IgD-negative memory B cell (primary cell): Measurements from ENCODE around the gene GPR137B. TPM values are rescaled to one million over a fixed set of nuclear protein-coding genes. Genes with fewer than 3 reads are reported as not detected.

Source experiments
- H3K27ac Mint-ChIP-seq, 3 donors: one replicate each; pipeline ENCODE4 v1.8.0; 2020 to 2022; ENCODE audit warnings: mild to moderate bottlenecking in 3 of 3, mixed read lengths in 3 of 3, moderate library complexity in 1 of 3
- H3K27me3 Mint-ChIP-seq: one replicate; pipeline ENCODE4 v1.8.0; 2021; ENCODE audit warnings: mixed read lengths
- H3K36me3 Mint-ChIP-seq: one replicate; pipeline ENCODE4 v1.8.0; 2020; ENCODE audit warnings: mild to moderate bottlenecking, mixed read lengths
- H3K4me1 Mint-ChIP-seq, 3 donors: one replicate each; pipeline ENCODE4 v1.8.0; 2020 to 2022; ENCODE audit warnings: mixed read lengths in 3 of 3, mild to moderate bottlenecking in 1 of 3
- H3K4me3 Mint-ChIP-seq, 4 donors: one replicate each; pipeline ENCODE4 v1.8.0; 2020 to 2022; ENCODE audit warnings: mild to moderate bottlenecking in 4 of 4, mixed read lengths in 4 of 4, moderate library complexity in 3 of 4
- H3K9me3 Mint-ChIP-seq, 3 donors: one replicate each; pipeline ENCODE4 v1.8.0; 2020 to 2021; ENCODE audit warnings: mixed read lengths in 3 of 3, mild to moderate bottlenecking in 1 of 3
- polyA plus RNA-seq: library from polyadenylated mRNA; unstranded; fragments of 300-500 nt; fragmentation: Illumina TruSeq; gene quantifications from one replicate; pipeline ENCODE4 v1.2.3, GENCODE V29; 2021

The GPR137B gene
- polyA plus RNA-seq, 1 donor from 2014 or later, result 1.9 TPM

DNA sequence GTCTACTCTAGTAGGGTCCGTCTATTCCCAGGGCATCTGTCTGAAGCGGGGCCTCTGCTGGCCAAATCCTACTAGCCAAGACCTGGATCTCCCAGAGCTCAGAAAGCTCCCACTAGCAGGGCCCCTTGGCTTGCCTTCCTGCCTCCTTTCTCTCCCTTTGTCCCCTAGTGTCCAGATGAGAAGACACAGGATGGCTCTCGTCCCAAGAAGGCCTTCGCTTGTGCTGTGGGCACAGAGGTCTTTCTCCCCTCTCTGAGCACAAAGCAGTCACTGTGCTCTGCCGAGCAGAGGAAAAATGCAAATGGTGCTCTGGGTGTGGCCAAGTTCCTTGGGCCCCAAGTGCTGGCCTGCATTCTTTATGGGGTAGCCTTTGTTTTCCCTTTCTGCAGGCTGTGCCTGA lies 13.0 kb upstream of the GPR137B start:
- Mint-ChIP-seq H3K9me3 (peaks cover 0 to 2% (median 0%) of the 10 kb centered on the region in 3 donors), H3K4me3 (peak overlapping the region in 1 of 4 donors; percentile 55), H3K4me1 (peaks cover 0 to 4% (median 3%) of the 10 kb centered on the region in 3 donors), H3K36me3 (peaks cover 3% of the 10 kb centered on the region), H3K27me3 (peaks cover 8% of the 10 kb centered on the region), H3K27ac (no peak overlapping the region)

GRCh38 chr1:236130372-236130771 lies 12.0 kb upstream of the GPR137B start:
- Mint-ChIP-seq H3K9me3 (peaks cover 0 to 6% (median 0%) of the 10 kb centered on the region in 3 donors), H3K27me3 (peaks cover 14% of the 10 kb centered on the region)

DNA sequence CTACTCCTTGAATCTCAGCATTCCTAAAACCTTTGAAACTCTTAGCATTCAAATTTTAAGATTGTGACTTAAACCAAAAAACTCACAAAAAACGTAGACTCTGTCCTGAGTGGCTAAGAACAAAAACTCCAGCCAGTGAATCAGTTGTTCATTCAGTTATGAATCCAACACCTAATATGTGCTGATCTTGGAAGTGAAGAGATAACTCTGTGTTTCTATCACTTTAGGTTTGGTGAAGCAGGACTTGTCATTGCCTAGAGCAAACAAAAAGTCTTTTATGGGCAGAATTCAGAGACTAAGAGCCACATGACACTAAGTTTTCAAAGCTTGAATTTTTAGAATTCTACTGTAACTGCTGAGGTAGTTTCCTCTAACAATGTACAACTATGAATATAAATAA lies 10.4 kb upstream of the GPR137B start:
- Mint-ChIP-seq H3K27me3 (peaks cover 11% of the 10 kb centered on the region), H3K36me3 (peaks cover 3% of the 10 kb centered on the region)

More at GRCh38 chr1:236130372-236130771, 12.0 kb upstream of the GPR137B start:
- H3K4me3 Mint-ChIP-seq, result peak overlapping the region in 1 of 4 donors; percentile 32
- peaks cover 3% of the 10 kb centered on the region for H3K36me3 Mint-ChIP-seq
- H3K4me1 Mint-ChIP-seq, result peaks cover 0 to 4% (median 3%) of the 10 kb centered on the region in 3 donors
- no peak overlapping the region for H3K27ac Mint-ChIP-seq

GRCh38 chr1:236132420-236133046 lies 9.8 kb upstream of the GPR137B start:
- Mint-ChIP-seq H3K4me3 (no peak overlapping the region), H3K4me1 (peaks cover 0 to 4% (median 3%) of the 10 kb centered on the region in 3 donors), H3K36me3 (peaks cover 3% of the 10 kb centered on the region), H3K27me3 (peaks cover 11% of the 10 kb centered on the region), H3K27ac (no peak overlapping the region), H3K9me3 (peaks cover 0 to 6% (median 2%) of the 10 kb centered on the region in 3 donors)

More for the DNA sequence above, 10.4 kb upstream of the GPR137B start:
- Mint-ChIP-seq H3K9me3 (peaks cover 0 to 6% (median 2%) of the 10 kb centered on the region in 3 donors), H3K4me1 (peaks cover 0 to 4% (median 3%) of the 10 kb centered on the region in 3 donors), H3K27ac (no peak overlapping the region), H3K4me3 (no peak overlapping the region)

GRCh38 chr1:236133339-236133738 lies 9.0 kb upstream of the GPR137B start:
- Mint-ChIP-seq H3K4me1 (peaks cover 0 to 4% (median 3%) of the 10 kb centered on the region in 3 donors), H3K4me3 (peak overlapping the region in 1 of 4 donors; percentile 17), H3K27ac (no peak overlapping the region), H3K27me3 (peaks cover 15% of the 10 kb centered on the region), H3K9me3 (peaks cover 0 to 6% (median 2%) of the 10 kb centered on the region in 3 donors), H3K36me3 (peaks cover 3% of the 10 kb centered on the region)

GRCh38 chr1:236133802-236134201 lies 8.5 kb upstream of the GPR137B start:
- peaks cover 3% of the 10 kb centered on the region for H3K36me3 Mint-ChIP-seq
- peaks cover 16% of the 10 kb centered on the region for H3K27me3 Mint-ChIP-seq
- H3K9me3 Mint-ChIP-seq, result peaks cover 0 to 6% (median 2%) of the 10 kb centered on the region in 3 donors
- no peak overlapping the region for H3K27ac Mint-ChIP-seq
- peaks cover under 1 to 4% (median 3%) of the 10 kb centered on the region in 3 donors for H3K4me1 Mint-ChIP-seq
- H3K4me3 Mint-ChIP-seq, result no peak overlapping the region

DNA sequence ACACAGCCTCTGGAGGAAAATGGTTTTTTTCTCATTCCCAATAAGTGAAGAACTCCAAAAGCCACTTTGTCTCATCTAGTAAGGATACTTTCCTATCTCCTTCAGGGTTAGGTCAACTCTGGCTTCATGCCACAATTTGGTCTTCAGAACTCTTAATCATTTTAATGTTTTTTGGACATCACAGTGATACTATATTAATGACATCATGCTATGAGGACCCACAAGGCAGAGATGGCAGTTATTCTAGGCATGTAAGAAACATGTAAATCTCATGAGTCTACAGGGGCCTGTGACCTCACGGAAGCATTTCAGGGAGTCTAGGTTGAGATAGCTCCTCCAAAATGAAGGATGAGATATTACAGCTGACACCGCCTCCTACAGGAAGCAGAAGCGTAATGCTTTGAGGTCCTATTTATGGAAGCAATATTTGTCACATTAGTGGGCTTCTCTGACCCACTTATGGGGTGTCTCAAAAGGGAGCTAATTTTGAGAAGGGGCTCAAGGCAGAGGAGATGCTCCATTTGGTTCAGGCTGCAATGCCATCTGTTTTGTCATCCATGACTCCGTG lies 5.0 kb upstream of the GPR137B start:
- no peaks in the 10 kb centered on the region for H3K36me3 Mint-ChIP-seq
- peaks cover 0 to 6% (median 2%) of the 10 kb centered on the region in 3 donors for H3K9me3 Mint-ChIP-seq
- peaks cover 2 to 5% (median 3%) of the 10 kb centered on the region in 3 donors for H3K4me1 Mint-ChIP-seq
- H3K27me3 Mint-ChIP-seq, result peaks cover 34% of the 10 kb centered on the region
- no peak overlapping the region for H3K27ac Mint-ChIP-seq
- H3K4me3 Mint-ChIP-seq, result no peak overlapping the region

GRCh38 chr1:236139495-236139894 lies 2.8 kb upstream of the GPR137B start:
- Mint-ChIP-seq H3K4me3 (peak overlapping the region in 1 of 4 donors; percentile 28), H3K27me3 (peaks cover 49% of the 10 kb centered on the region), H3K9me3 (peaks cover 0 to 2% (median 2%) of the 10 kb centered on the region in 3 donors), H3K36me3 (no peaks in the 10 kb centered on the region), H3K4me1 (peaks cover 15 to 17% (median 16%) of the 10 kb centered on the region in 3 donors), H3K27ac (no peak overlapping the region)

DNA sequence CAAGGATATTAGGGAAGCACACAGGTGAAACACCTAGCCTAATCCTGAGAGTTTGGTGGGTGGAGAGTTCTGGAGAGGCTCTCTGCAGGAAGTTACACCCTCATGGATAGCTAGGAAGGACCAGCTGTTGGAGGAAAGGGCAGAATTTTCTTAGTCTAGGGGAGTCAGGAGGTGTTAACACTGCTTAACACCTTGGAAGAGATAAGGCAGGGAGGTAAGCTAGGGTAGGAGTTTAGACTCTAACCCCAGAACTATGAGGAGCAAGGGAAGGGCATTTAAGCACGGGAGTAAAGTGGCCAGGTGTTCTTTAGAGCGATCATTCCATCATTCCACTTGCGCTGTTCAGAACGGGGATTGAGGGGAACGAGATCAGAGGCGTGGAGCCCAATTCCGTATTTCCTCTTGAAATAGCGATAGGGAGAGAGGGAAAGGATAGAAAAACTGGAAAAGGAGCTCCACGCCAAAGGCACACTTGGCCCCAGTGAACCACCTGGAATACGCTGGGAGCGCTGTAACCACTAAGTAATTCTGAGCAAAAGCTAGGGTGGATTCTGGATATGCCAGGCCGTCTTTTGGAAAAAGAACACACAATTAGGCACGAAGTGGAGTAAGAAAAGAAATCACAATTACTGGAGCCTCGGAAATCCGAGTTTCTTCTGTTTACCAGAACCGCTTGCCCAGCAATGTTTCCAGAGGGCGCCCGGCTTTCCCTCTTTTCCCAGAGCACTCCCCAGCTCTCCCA lies 1.5 kb upstream of the GPR137B start:
- peak overlapping the region; percentile 25 to 88 (median 80) for H3K4me3 Mint-ChIP-seq
- H3K9me3 Mint-ChIP-seq, result no peaks in the 10 kb centered on the region
- no peaks in the 10 kb centered on the region for H3K36me3 Mint-ChIP-seq
- H3K27me3 Mint-ChIP-seq, result peaks cover 56% of the 10 kb centered on the region
- H3K4me1 Mint-ChIP-seq, result peaks cover 18 to 23% (median 18%) of the 10 kb centered on the region in 3 donors
- peak overlapping the region in 1 of 3 donors; percentile 40 for H3K27ac Mint-ChIP-seq

GRCh38 chr1:236141447-236142252 lies 689 bp upstream of the GPR137B start:
- Mint-ChIP-seq H3K36me3 (no peaks in the 10 kb centered on the region), H3K27ac (peak overlapping the region in 1 of 3 donors; percentile 13), H3K9me3 (no peaks in the 10 kb centered on the region), H3K4me1 (peaks cover 18 to 23% (median 18%) of the 10 kb centered on the region in 3 donors), H3K27me3 (peaks cover 64% of the 10 kb centered on the region), H3K4me3 (peak overlapping the region; percentile 25 to 88 (median 80))

DNA sequence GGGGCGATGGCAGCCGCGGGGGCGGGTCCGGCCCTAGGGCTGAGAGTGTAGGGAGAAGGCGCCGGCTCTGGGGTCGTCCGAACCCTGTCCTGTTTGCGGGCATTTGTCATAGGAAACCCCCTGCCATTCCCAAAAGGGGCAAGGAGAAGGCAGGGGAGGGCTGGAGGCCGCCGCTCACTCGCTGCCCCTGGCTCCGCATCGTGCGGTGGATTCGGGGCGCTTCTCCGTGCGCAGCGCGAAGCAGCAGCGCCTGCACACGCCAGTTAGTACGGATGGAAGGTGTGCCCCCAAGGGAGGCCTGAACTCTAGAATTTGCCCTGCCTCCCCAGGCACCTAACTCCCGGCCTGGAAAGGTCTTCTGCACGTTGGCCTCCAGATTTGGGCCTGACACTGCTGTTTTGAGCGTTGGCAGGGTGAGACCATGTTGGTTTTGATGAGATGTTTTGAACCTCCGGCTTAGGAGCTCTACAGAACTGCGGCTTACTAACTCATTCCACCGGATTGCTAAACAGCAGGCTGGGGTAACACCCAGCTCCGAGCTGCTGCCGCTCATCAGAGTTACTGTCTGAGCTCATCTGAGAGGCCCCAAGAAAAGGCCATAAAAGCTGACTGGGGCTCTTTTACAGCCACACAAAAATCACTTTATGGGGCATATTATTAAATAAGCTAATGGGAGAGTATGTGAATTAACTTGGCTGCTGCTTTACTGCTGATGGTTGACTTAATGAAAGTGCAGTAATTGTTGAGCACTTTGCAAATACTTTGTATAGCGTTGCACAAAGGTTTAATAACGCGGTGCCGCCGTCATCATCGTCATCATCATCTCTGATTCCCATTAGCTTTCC lies 987 bp downstream of the GPR137B start:
- Mint-ChIP-seq H3K4me1 (peaks cover 18 to 23% (median 18%) of the 10 kb centered on the region in 3 donors), H3K9me3 (no peaks in the 10 kb centered on the region)

GRCh38 chr1:236144033-236144432 lies 1.7 kb downstream of the GPR137B start:
- Mint-ChIP-seq H3K27me3 (peaks cover 66% of the 10 kb centered on the region), H3K27ac (no peak overlapping the region)

More for the DNA sequence above, 987 bp downstream of the GPR137B start:
- H3K27ac Mint-ChIP-seq, result peak overlapping the region in 1 of 3 donors; percentile 83
- peak overlapping the region; percentile 83 to 96 (median 94) for H3K4me3 Mint-ChIP-seq
- peaks cover 67% of the 10 kb centered on the region for H3K27me3 Mint-ChIP-seq
- no peaks in the 10 kb centered on the region for H3K36me3 Mint-ChIP-seq

DNA sequence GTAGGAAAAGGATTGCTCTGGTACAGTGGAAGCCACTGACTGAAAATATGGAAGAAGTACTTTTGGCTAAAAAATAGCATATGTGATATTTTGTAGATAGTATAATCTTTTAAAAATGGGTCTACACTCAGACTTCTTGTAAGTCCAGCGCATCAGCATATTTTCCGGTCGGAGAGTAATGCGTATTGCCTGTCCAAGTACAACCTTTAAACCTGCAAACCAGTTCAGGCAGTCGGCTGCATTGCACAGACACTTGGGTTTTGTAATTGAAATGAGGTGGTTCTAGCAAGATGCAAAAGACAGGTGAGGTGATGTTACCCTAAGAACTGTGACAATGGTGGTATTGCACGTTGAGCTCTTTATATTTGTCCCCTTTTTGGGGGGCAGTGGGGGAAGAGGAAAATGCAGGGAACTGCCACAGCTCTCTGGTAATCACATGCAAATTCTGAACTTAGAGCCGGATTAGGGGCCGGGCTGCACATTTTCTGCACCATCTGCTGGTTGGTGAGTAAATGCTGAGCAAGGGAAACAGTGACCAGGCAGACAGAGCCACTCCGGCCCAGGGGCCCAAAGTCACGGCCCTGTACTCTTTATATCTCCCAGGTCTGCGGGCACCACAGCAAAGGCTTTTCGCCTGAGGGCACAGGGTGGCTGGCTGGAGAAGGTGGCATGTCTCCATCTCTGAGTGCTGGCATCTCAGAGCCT lies 2.3 kb downstream of the GPR137B start:
- peak overlapping the region; percentile 33 to 95 (median 80) for H3K4me3 Mint-ChIP-seq
- H3K4me1 Mint-ChIP-seq, result peaks cover 14 to 20% (median 18%) of the 10 kb centered on the region in 3 donors
- no peaks in the 10 kb centered on the region for H3K9me3 Mint-ChIP-seq
- H3K27ac Mint-ChIP-seq, result no peak overlapping the region
- H3K36me3 Mint-ChIP-seq, result no peaks in the 10 kb centered on the region
- H3K27me3 Mint-ChIP-seq, result peaks cover 67% of the 10 kb centered on the region

More at GRCh38 chr1:236144033-236144432, 1.7 kb downstream of the GPR137B start:
- H3K36me3 Mint-ChIP-seq, result no peaks in the 10 kb centered on the region
- H3K4me3 Mint-ChIP-seq, result peak overlapping the region; percentile 76 to 95 (median 88)
- H3K9me3 Mint-ChIP-seq, result no peaks in the 10 kb centered on the region
- H3K4me1 Mint-ChIP-seq, result peaks cover 15 to 21% (median 18%) of the 10 kb centered on the region in 3 donors
